Psoas muscle (tissue), 8 donors: Measurements from ENCODE around the gene FAM9C. TPM values are rescaled to one million over a fixed set of nuclear protein-coding genes. Genes with fewer than 3 reads are reported as not detected.
"Not testable (repeated sequence)": the region's sequence is repeated elsewhere in the genome, so short reads cannot be mapped to it uniquely, and the experiment has no call there.

ENCODE experiments used
- ATAC-seq, 4 donors: fragments of 200-7000 bp; cut with Tn5 transposase; one replicate each; pipeline ENCODE4 v1.9.1; 2020; ENCODE audit warnings: moderate library complexity in 3 of 4, mild to moderate bottlenecking in 2 of 4
- DNase-seq, 2 donors: peaks; one replicate each; pipeline ENCODE4 v3.0.0-alpha.2; 2020
- H3K27ac ChIP-seq: fragments of 200-600 bp; one replicate; pipeline ENCODE4 v1.8.0; 2022
- H3K27me3 ChIP-seq, 3 donors: fragments of 200-600 bp in 1 of 3; one replicate each; pipeline versions ENCODE4 v1.6.1 to v1.8.0; 2013 to 2022; ENCODE audit warnings: low read length in 2 of 3, mild to moderate bottlenecking in 2 of 3, moderate library complexity in 1 of 3; ENCODE audit not compliant: insufficient read depth in 3 of 3
- H3K36me3 ChIP-seq, 2 donors: fragments of 200-600 bp in 1 of 2; one replicate each; pipeline versions ENCODE4 v1.6.1 to v1.8.0; 2013 to 2022; ENCODE audit warnings: low read depth in 1 of 2, mild to moderate bottlenecking in 1 of 2, moderate library complexity in 1 of 2; ENCODE audit not compliant: insufficient read depth in 1 of 2
- H3K4me1 ChIP-seq: fragments of 200-600 bp; one replicate; pipeline ENCODE4 v1.8.0; 2022
- H3K4me3 ChIP-seq: fragments of 200-600 bp; one replicate; pipeline ENCODE4 v1.8.0; 2022; ENCODE audit warnings: mild to moderate bottlenecking
- H3K9me3 ChIP-seq: fragments of 200-600 bp; one replicate; pipeline ENCODE4 v1.8.0; 2022
- WGBS, 3 donors: extraction: QIAGEN DNeasy Blood & Tissue Kit; methylation state at CpG; one replicate each; pipeline versions ENCODE4 v1.1.6 to v1.1.7; 2013; 5-methylcytosine and 5-hydroxymethylcytosine counted together
- intact Hi-C, 2 donors: fragments of 100-400 bp; cut with DNase I; formaldehyde crosslinking; loops; one replicate each; pipeline versions ENCODE4 v1.11.0 to v1.14.2; 2022
- polyA plus RNA-seq, 3 donors: library from polyadenylated mRNA; stranded (reverse); fragments of 200-250 nt; gene quantifications; one replicate each; pipeline ENCODE4 v1.2.3, GENCODE V29; 2013
- total RNA-seq, 4 donors: library from RNA; stranded (reverse); fragmentation: NEBNext Ultra II Directional in 2 of 4; extraction: Animal tissue kit (Norgen Biotek cat#: 25700) in 2 of 4; gene quantifications; one replicate each; pipeline versions ENCODE4 v1.2.1 to v1.2.4, GENCODE V29; 2021 to 2023
- TF ChIP-seq, protein P1 (sequence below): fragments of 200-600 bp; IDR thresholded peaks from one replicate; pipeline ENCODE4 v1.8.0; 2022; ENCODE audit warnings: antibody characterized with exemption
- donor health status: healthy with polysubstance abuse.
- donor health status: DM: no; HTN: no; CAD: no; lungs with moderate emphysema.
- donor health status: Bipolar disorder and iron deficiency.
- donor health status: healthy.
- donor health status: DM: yes; HTN: yes; CAD: no.
- donor health status: DM: no; HTN: no; CAD: no.
- donor health status: DM: no; HTN: no; CAD: no.
- donor health status: DM: yes; HTN: yes; CAD: no.

FAM9C gene
- total and polyA plus RNA-seq, 7 donors = 0.04 TPM; not detected in 6

GRCh38 chrX:13067773-13068172 lies 23.4 kb upstream of the FAM9C start:
- Histone ChIP-seq H3K9me3 (peaks cover 11% of the 10 kb centered on the region), H3K4me3 (no peak overlapping the region), H3K27ac (no peak overlapping the region), H3K36me3 (no peaks in the 10 kb centered on the region), H3K27me3 (no peaks in the 10 kb centered on the region), H3K4me1 (no peaks in the 10 kb centered on the region)
- TF ChIP-seq, protein P1, sequence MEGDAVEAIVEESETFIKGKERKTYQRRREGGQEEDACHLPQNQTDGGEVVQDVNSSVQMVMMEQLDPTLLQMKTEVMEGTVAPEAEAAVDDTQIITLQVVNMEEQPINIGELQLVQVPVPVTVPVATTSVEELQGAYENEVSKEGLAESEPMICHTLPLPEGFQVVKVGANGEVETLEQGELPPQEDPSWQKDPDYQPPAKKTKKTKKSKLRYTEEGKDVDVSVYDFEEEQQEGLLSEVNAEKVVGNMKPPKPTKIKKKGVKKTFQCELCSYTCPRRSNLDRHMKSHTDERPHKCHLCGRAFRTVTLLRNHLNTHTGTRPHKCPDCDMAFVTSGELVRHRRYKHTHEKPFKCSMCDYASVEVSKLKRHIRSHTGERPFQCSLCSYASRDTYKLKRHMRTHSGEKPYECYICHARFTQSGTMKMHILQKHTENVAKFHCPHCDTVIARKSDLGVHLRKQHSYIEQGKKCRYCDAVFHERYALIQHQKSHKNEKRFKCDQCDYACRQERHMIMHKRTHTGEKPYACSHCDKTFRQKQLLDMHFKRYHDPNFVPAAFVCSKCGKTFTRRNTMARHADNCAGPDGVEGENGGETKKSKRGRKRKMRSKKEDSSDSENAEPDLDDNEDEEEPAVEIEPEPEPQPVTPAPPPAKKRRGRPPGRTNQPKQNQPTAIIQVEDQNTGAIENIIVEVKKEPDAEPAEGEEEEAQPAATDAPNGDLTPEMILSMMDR = no peak
- intact Hi-C loops = no loop called here
- 80 to 89% (median 86%) methylated on average over 1 of the region's 1 CpG for WGBS, 3 donors
- ATAC-seq = no peak
- DNase-seq = no peak

GRCh38 chrX:13066391-13066790 lies 22.0 kb upstream of the FAM9C start:
- ATAC-seq (no peak), DNase-seq (no peak)
- H3K9me3 ChIP-seq = peaks cover 11% of the 10 kb centered on the region
- TF ChIP-seq, protein P1 = no peak
- 78 to 91% (median 89%) methylated on average over 4 of the region's 4 CpGs for WGBS, 3 donors
- no peaks in the 10 kb centered on the region for H3K27me3 ChIP-seq
- H3K36me3 ChIP-seq = no peaks in the 10 kb centered on the region
- intact Hi-C loops = no loop called here
- H3K27ac ChIP-seq = no peak overlapping the region
- no peaks in the 10 kb centered on the region for H3K4me1 ChIP-seq
- no peak overlapping the region for H3K4me3 ChIP-seq

DNA sequence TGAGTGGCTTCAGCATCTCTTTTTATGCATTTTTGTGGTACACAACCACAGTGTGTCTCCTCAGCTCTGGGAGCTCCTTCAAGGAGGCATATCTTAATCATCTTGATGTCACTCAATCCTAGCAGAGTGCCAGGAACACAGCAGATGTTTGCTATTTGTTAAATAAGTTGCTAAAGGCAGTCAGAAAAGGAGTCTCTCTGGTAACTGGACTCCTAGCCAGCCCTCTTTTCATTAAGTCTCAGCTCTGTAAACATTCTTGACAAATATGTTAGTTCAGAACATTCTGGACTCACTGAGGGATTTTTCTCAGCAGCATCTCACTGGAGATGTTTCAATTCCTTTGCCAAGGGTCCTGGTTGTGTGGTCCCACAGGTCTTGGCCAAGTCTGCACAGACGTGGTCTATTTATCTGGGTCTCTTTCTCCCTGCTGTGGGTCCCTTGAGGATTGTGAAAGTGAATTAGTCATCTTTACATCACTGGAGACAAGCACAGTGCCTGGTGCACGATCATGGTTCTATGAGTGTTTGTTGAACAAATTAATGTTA lies 20.3 kb upstream of the FAM9C start:
- peak in 3 of 4 donors; percentile 36 to 67 (median 46) for ATAC-seq
- Histone ChIP-seq H3K27me3 (no peaks in the 10 kb centered on the region), H3K9me3 (peaks cover 9% of the 10 kb centered on the region), H3K4me1 (no peaks in the 10 kb centered on the region), H3K4me3 (no peak overlapping the region), H3K27ac (no peak overlapping the region), H3K36me3 (no peaks in the 10 kb centered on the region)
- DNase-seq = peak in 1 of 2 donors; percentile 56
- WGBS, 3 donors = 45 to 53% (median 52%) methylated on average over 2 of the region's 2 CpGs
- intact Hi-C loops = no loop called here
- TF ChIP-seq, protein P1 = no peak

- intact Hi-C loops, H3K27me3 ChIP-seq, H3K9me3 ChIP-seq, H3K36me3 ChIP-seq, H3K4me3 ChIP-seq, H3K4me1 ChIP-seq, ATAC-seq, H3K27ac ChIP-seq, DNase-seq: not testable (repeated sequence)
- WGBS, 3 donors = 85 to 100% (median 94%) methylated on average over 2 of the region's 2 CpGs
Measured at GRCh38 chrX:13063124-13063523, 18.7 kb upstream of the FAM9C start.

- intact Hi-C loops, H3K36me3 ChIP-seq, H3K4me1 ChIP-seq, ATAC-seq, H3K27ac ChIP-seq, H3K9me3 ChIP-seq, H3K4me3 ChIP-seq, DNase-seq, H3K27me3 ChIP-seq: not testable (repeated sequence)
Measured at GRCh38 chrX:13062331-13062730, 17.9 kb upstream of the FAM9C start.

GRCh38 chrX:13061215-13061708 lies 16.8 kb upstream of the FAM9C start:
- H3K4me1 ChIP-seq, intact Hi-C loops, ATAC-seq, H3K4me3 ChIP-seq, H3K36me3 ChIP-seq, H3K9me3 ChIP-seq, DNase-seq, H3K27ac ChIP-seq, H3K27me3 ChIP-seq: not testable (repeated sequence)
- 81 to 98% (median 97%) methylated on average over 4 of the region's 4 CpGs for WGBS, 3 donors
